SK-N-MC (cell line): Measurements from ENCODE around the gene CMTM3.
A peak's percentile ranks its signal among the peaks of the same experiment; 100 is the strongest.
"Not testable (repeated sequence)": the region's sequence is repeated elsewhere in the genome, so short reads cannot be mapped to it uniquely, and the experiment has no call there.

Experiments
- DNase-seq: peaks from one replicate; pipeline ENCODE4 v3.0.0-alpha.2; 2011; ENCODE audit warnings: low read depth, low spot score
- H3K27ac ChIP-seq: fragments of 200-600 bp; sonication (generic); 2 replicates; pipeline ENCODE4 v1.5.1; 2016; ENCODE audit warnings: mixed run types
- H3K36me3 ChIP-seq: fragments of 200-600 bp; sonication (generic); 2 replicates; pipeline ENCODE4 v1.6.1; 2017; ENCODE audit warnings: antibody characterized with exemption, low read length, mixed read lengths; ENCODE audit not compliant: insufficient read depth
- H3K4me3 ChIP-seq: fragments of 200-600 bp; sonication (generic); 2 replicates; pipeline ENCODE4 v1.5.1; 2016
- H3K9ac ChIP-seq: fragments of 200-600 bp; sonication (generic); 2 replicates; pipeline ENCODE4 v1.8.0; 2017; ENCODE audit warnings: mixed run types, mixed read lengths; ENCODE audit not compliant: insufficient read length
- H3K9me3 ChIP-seq: fragments of 200-600 bp; sonication (generic); 2 replicates; pipeline ENCODE4 v1.6.1; 2017; ENCODE audit warnings: low read depth, mild to moderate bottlenecking, antibody characterized with exemption, low read length, moderate library complexity, mixed read lengths
- EZH2 ChIP-seq: fragments of 200-600 bp; sonication (generic); IDR thresholded peaks from one replicate; pipeline ENCODE4 v1.6.1; 2017; ENCODE audit warnings: antibody characterized with exemption
- FOXP2 ChIP-seq: optimal IDR thresholded peaks from 2 replicates; pipeline ENCODE3; 2011; ENCODE audit warnings: mild to moderate bottlenecking, moderate library complexity; ENCODE audit not compliant: insufficient read depth; ENCODE audit errors: extremely low read length, control extremely low read depth
- POLR2AphosphoS5 ChIP-seq: IDR thresholded peaks from 2 replicates; pipeline ENCODE4 v1.6.1; 2012; ENCODE audit warnings: mild to moderate bottlenecking, low read depth, low read length, borderline replicate concordance

CMTM3 gene

GRCh38 chr16:66658143-66658859 lies 53.8 kb downstream of the CMTM3 start:
- TF ChIP-seq EZH2 (no peak), FOXP2 (no peak), POLR2AphosphoS5 (no peak)
- H3K9ac ChIP-seq: no peak overlapping the region
- H3K27ac ChIP-seq: no peak overlapping the region
- H3K4me3 ChIP-seq: no peak overlapping the region
- no peaks in the 10 kb centered on the region for H3K36me3 ChIP-seq
- DNase-seq: no peak
- H3K9me3 ChIP-seq: no peaks in the 10 kb centered on the region

GRCh38 chr16:66658860-66659190 lies 54.3 kb downstream of the CMTM3 start:
- H3K4me3 ChIP-seq: no peak overlapping the region
- DNase-seq: no peak
- H3K9me3 ChIP-seq: no peaks in the 10 kb centered on the region
- no peak overlapping the region for H3K27ac ChIP-seq
- H3K9ac ChIP-seq: no peak overlapping the region
- no peaks in the 10 kb centered on the region for H3K36me3 ChIP-seq
- TF ChIP-seq POLR2AphosphoS5 (no peak), EZH2 (no peak), FOXP2 (no peak)

GRCh38 chr16:66660422-66661209 lies 56.1 kb downstream of the CMTM3 start:
- peak overlapping the region; percentile 76 for H3K27ac ChIP-seq
- peak overlapping the region; percentile 54 for H3K4me3 ChIP-seq
- no peak for DNase-seq
- H3K9me3 ChIP-seq: no peaks in the 10 kb centered on the region
- peak overlapping the region; percentile 32 for H3K9ac ChIP-seq
- no peak for TF ChIP-seq POLR2AphosphoS5
- no peaks in the 10 kb centered on the region for H3K36me3 ChIP-seq

GRCh38 chr16:66661210-66661560 lies 56.7 kb downstream of the CMTM3 start:
- TF ChIP-seq EZH2 (no peak), POLR2AphosphoS5 (no peak), FOXP2 (no peak)
- no peaks in the 10 kb centered on the region for H3K9me3 ChIP-seq
- H3K36me3 ChIP-seq: no peaks in the 10 kb centered on the region
- no peak for DNase-seq
- H3K9ac ChIP-seq: no peak overlapping the region
- peak overlapping the region; percentile 76; the same call in 1 of the 2 replicates for H3K27ac ChIP-seq
- H3K4me3 ChIP-seq: peak overlapping the region; percentile 54

- DNase-seq, H3K9ac ChIP-seq, H3K4me3 ChIP-seq, H3K36me3 ChIP-seq, H3K9me3 ChIP-seq: not testable (repeated sequence)
- peak overlapping the region; percentile 76; the same call in 1 of the 2 replicates for H3K27ac ChIP-seq
Measured at GRCh38 chr16:66661671-66662346, 57.3 kb downstream of the CMTM3 start.

- Histone ChIP-seq H3K9me3 (no peaks in the 10 kb centered on the region), H3K27ac (peak overlapping the region; percentile 42), H3K4me3 (no peak overlapping the region), H3K36me3 (no peaks in the 10 kb centered on the region), H3K9ac (no peak overlapping the region)
- DNase-seq: no peak
- TF ChIP-seq POLR2AphosphoS5 (no peak), FOXP2 (no peak), EZH2 (no peak)
Measured at GRCh38 chr16:66662445-66663194, 58.1 kb downstream of the CMTM3 start.
